ENCODE data around the gene PBX1.

PBX1 gene

DNA sequence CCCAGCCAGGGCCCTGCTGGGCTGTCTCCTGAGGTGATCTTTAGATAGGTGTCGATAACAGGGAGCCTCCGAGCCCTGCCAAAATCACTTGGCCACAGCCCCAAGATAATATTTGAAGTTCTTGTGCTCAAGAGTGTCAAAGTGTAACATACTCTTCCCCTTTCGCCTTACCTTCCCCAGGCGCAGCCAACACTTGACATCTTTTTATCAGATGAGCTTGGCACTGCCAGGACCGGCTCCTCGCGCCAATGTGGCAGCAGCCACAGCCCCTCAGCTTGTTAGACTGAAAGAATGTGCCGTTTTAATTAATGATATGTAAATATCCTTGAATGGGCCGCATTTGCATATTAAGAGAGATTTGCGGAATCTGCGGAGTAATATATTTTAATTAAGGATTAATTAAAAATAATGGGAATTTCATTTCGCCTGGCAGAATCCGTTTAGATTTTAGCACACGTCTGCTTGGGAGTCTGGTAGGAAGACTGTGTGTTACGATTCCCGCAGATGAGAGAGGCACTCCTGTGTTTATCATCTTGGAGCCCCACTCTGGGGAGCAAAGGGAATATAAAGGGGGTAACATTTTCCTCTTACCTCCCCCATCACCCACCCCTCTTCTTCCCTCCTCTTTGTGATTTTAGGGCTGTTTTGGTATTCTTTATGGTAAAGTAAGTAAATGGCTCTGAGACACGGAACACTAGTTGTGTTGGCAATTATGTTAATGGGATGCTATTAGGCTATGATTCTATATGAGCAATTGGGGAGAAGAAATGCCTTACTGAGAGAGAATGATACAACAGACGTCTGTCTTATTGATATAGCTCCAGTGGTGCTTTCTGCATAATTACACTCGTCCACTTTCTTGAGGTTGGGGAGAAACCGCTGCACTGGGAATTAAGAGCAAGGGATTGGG, 109.8 kb downstream of the PBX1 start:
- ATAC-seq (ENCODE audit: insufficient read depth, low read depth): no peak
- no peak overlapping the region for H2AFZ ChIP-seq (ENCODE audit: low read depth, low read length)
- TF ChIP-seq EZH2 (IDR thresholded peaks at IDR 0.05; ENCODE audit: borderline replicate concordance, low read depth, low read length, severe bottlenecking) (no peak), CTCF (IDR thresholded peaks at IDR 0.05; ENCODE audit: borderline replicate concordance, extremely low read depth, low read length, poor library complexity, severe bottlenecking) (no peak)
- H3K9me3 ChIP-seq (ENCODE audit: insufficient read depth, low read length, severe bottlenecking): no peaks in the 10 kb centered on the region
- no peaks in the 10 kb centered on the region for H3K79me2 ChIP-seq (ENCODE audit: insufficient read depth, low read length)
- H4K20me1 ChIP-seq (ENCODE audit: insufficient read depth, low read length): no peaks in the 10 kb centered on the region
- no peak overlapping the region for H3K9ac ChIP-seq (ENCODE audit: low read depth, low read length)
- no peak overlapping the region for H3K4me3 ChIP-seq (ENCODE audit: low read depth in 1 of 2, low read length in 2 of 2)
- H3K36me3 ChIP-seq (ENCODE audit: insufficient read depth, low read length): no peaks in the 10 kb centered on the region
- no peak overlapping the region for H3K27ac ChIP-seq (ENCODE audit: low read length)
- H3K4me1 ChIP-seq (ENCODE audit: insufficient read depth, low read length): no peaks in the 10 kb centered on the region
- no peak for DNase-seq
- H3K27me3 ChIP-seq (ENCODE audit: insufficient read depth, low read length, poor library complexity): no peaks in the 10 kb centered on the region
- H3K4me2 ChIP-seq (ENCODE audit: insufficient read depth, low read length): no peak overlapping the region

GRCh38 chr1:164670026-164670425, 111.0 kb downstream of the PBX1 start:
- no peaks in the 10 kb centered on the region for H3K79me2 ChIP-seq (ENCODE audit: insufficient read depth, low read length)

GRCh38 chr1:164670786-164671185, 111.8 kb downstream of the PBX1 start:
- Histone ChIP-seq H3K9me3 (ENCODE audit: insufficient read depth, low read length, severe bottlenecking) (no peaks in the 10 kb centered on the region), H3K4me2 (ENCODE audit: insufficient read depth, low read length) (no peak overlapping the region), H3K27ac (ENCODE audit: low read length) (no peak overlapping the region), H3K4me1 (ENCODE audit: insufficient read depth, low read length) (no peaks in the 10 kb centered on the region), H3K79me2 (ENCODE audit: insufficient read depth, low read length) (no peaks in the 10 kb centered on the region), H4K20me1 (ENCODE audit: insufficient read depth, low read length) (no peaks in the 10 kb centered on the region), H3K4me3 (ENCODE audit: low read depth in 1 of 2, low read length in 2 of 2) (no peak overlapping the region), H2AFZ (ENCODE audit: low read depth, low read length) (no peak overlapping the region), H3K9ac (ENCODE audit: low read depth, low read length) (no peak overlapping the region), H3K36me3 (ENCODE audit: insufficient read depth, low read length) (no peaks in the 10 kb centered on the region), H3K27me3 (ENCODE audit: insufficient read depth, low read length, poor library complexity) (no peaks in the 10 kb centered on the region)
- DNase-seq (no peak), ATAC-seq (ENCODE audit: insufficient read depth, low read depth) (no peak)
- TF ChIP-seq EZH2 (IDR thresholded peaks at IDR 0.05; ENCODE audit: borderline replicate concordance, low read depth, low read length, severe bottlenecking) (no peak), CTCF (IDR thresholded peaks at IDR 0.05; ENCODE audit: borderline replicate concordance, extremely low read depth, low read length, poor library complexity, severe bottlenecking) (no peak)

More at GRCh38 chr1:164670026-164670425, 111.0 kb downstream of the PBX1 start:
- H3K27ac ChIP-seq (ENCODE audit: low read length): no peak overlapping the region
- H3K36me3 ChIP-seq (ENCODE audit: insufficient read depth, low read length): no peaks in the 10 kb centered on the region
- DNase-seq (no peak), ATAC-seq (ENCODE audit: insufficient read depth, low read depth) (no peak)
- H3K9me3 ChIP-seq (ENCODE audit: insufficient read depth, low read length, severe bottlenecking): no peaks in the 10 kb centered on the region
- no peak overlapping the region for H2AFZ ChIP-seq (ENCODE audit: low read depth, low read length)
- H3K4me2 ChIP-seq (ENCODE audit: insufficient read depth, low read length): no peak overlapping the region
- H3K9ac ChIP-seq (ENCODE audit: low read depth, low read length): no peak overlapping the region
- TF ChIP-seq EZH2 (IDR thresholded peaks at IDR 0.05; ENCODE audit: borderline replicate concordance, low read depth, low read length, severe bottlenecking): no peak
- no peaks in the 10 kb centered on the region for H3K4me1 ChIP-seq (ENCODE audit: insufficient read depth, low read length)
- H4K20me1 ChIP-seq (ENCODE audit: insufficient read depth, low read length): no peaks in the 10 kb centered on the region
- H3K4me3 ChIP-seq (ENCODE audit: low read depth in 1 of 2, low read length in 2 of 2): no peak overlapping the region
- H3K27me3 ChIP-seq (ENCODE audit: insufficient read depth, low read length, poor library complexity): no peaks in the 10 kb centered on the region

DNA sequence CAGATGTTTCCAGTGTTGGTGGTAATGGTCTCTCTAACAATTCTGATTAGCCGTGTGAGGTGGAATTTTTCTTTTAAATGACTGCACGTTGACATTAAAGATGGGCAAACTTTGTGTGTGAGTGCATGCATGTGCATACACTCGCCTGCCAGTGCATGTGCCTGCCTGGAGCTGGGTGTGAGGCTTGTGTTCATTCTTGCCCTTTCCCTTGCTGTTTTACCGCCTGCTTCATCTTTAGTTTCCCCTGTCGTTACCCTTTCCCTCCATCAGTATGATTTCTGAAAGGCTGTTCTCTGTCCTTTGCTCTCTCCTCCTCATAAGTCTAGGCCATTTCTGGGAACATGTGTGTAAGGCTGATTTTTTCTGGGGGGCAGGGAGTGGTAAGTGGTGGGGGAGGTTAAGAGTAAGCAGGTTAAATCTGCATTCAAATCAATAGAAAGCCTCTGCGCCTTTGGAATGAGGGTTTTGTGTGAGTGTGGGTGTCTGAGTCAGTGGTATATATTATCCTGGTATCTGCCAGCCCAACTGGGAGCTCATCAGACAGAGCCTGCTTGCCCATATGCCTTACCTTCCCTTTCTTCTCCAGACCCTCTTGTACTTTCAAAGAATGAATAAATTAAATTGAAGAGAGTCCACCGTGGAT, 112.5 kb downstream of the PBX1 start:
- Histone ChIP-seq H3K9me3 (ENCODE audit: insufficient read depth, low read length, severe bottlenecking) (no peaks in the 10 kb centered on the region), H3K4me2 (ENCODE audit: insufficient read depth, low read length) (no peak overlapping the region), H3K79me2 (ENCODE audit: insufficient read depth, low read length) (no peaks in the 10 kb centered on the region), H3K4me1 (ENCODE audit: insufficient read depth, low read length) (no peaks in the 10 kb centered on the region), H3K4me3 (ENCODE audit: low read depth in 1 of 2, low read length in 2 of 2) (no peak overlapping the region), H4K20me1 (ENCODE audit: insufficient read depth, low read length) (no peaks in the 10 kb centered on the region), H3K27ac (ENCODE audit: low read length) (no peak overlapping the region), H3K9ac (ENCODE audit: low read depth, low read length) (no peak overlapping the region), H2AFZ (ENCODE audit: low read depth, low read length) (no peak overlapping the region), H3K36me3 (ENCODE audit: insufficient read depth, low read length) (no peaks in the 10 kb centered on the region), H3K27me3 (ENCODE audit: insufficient read depth, low read length, poor library complexity) (no peaks in the 10 kb centered on the region)
- no peak for ATAC-seq (ENCODE audit: insufficient read depth, low read depth)
- DNase-seq: no peak
- no peak for TF ChIP-seq EZH2 (IDR thresholded peaks at IDR 0.05; ENCODE audit: borderline replicate concordance, low read depth, low read length, severe bottlenecking)
- TF ChIP-seq CTCF (IDR thresholded peaks at IDR 0.05; ENCODE audit: borderline replicate concordance, extremely low read depth, low read length, poor library complexity, severe bottlenecking): no peak

Data from DND-41 (cell line).